PFSK-1 (cell line): ENCODE results near the gene FAM53B.

Source experiments
- POLR2AphosphoS5 ChIP-seq: IDR thresholded peaks from 2 replicates; pipeline ENCODE4 v1.6.1; 2012; ENCODE audit warnings: low read depth, mild to moderate bottlenecking, control low read depth, low read length, moderate library complexity
- TAF1 ChIP-seq: IDR thresholded peaks from 2 replicates; pipeline ENCODE4 v1.6.1; 2012; ENCODE audit warnings: low read length, control low read depth, borderline replicate concordance; ENCODE audit not compliant: insufficient read depth

DNA sequence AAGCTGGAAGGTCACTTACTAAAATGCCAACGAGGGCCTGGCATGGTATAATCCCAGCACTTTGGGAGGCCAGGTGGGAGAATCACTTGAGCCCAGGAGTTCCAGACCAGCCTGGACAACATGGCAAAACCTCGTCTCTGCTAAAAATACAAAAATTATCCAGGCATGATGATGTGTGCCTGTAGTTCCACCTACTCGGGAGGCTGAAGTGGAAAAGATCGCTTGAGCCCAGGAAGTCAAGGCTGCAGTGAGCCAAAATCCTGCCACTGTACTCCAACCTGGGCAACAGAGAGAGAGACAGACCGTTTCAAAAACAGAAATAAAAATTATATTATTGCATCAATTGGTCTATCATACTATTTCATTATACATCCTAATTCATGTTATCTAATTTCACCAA lies 18.1 kb upstream of the FAM53B start:
- no peak for TF ChIP-seq TAF1
- TF ChIP-seq POLR2AphosphoS5: no peak
